AG20443 (cell line): ENCODE data around the gene KARS1.

ENCODE experiments used
- DNase-seq: peaks from one replicate; pipeline ENCODE4 v3.0.0; 2012; ENCODE audit warnings: low spot score, mixed read lengths

The KARS1 gene

GRCh38 chr16:75647492-75648264 lies at the start of gene KARS1, which contains the start of gene TERF2IP:
TSS of gene KARS1 (minus strand) at chr16:75647665. CDS start at chr16:75647639, 26 bp downstream.
TSS of gene TERF2IP (plus strand) at chr16:75647773. CDS start at chr16:75647883, 110 bp downstream.
- peak; percentile 98 for DNase-seq

- no peak for DNase-seq
Measured at GRCh38 chr16:75695708-75696107, 48.2 kb upstream of the KARS1 start.

GRCh38 chr16:75687361-75687760 lies 39.9 kb upstream of the KARS1 start:
- DNase-seq: no peak

- no peak for DNase-seq
Measured at GRCh38 chr16:75682308-75682707, 34.8 kb upstream of the KARS1 start.

- no peak for DNase-seq
Measured at GRCh38 chr16:75679366-75679765, 31.9 kb upstream of the KARS1 start.

GRCh38 chr16:75676909-75677308 lies 29.4 kb upstream of the KARS1 start, which contains the start of gene CPHXL2:
TSS of gene CPHXL2 (minus strand) at chr16:75677009. CDS start at chr16:75676999, 10 bp downstream.
- DNase-seq: no peak

- no peak for DNase-seq
Measured at GRCh38 chr16:75667503-75667902, 20.0 kb upstream of the KARS1 start.

GRCh38 chr16:75660726-75661302 lies 13.3 kb upstream of the KARS1 start:
- no peak for DNase-seq

- no peak for DNase-seq
Measured at GRCh38 chr16:75660321-75660720, 12.9 kb upstream of the KARS1 start.

- no peak for DNase-seq
Measured at GRCh38 chr16:75658175-75658574, 10.7 kb upstream of the KARS1 start.

- peak; percentile 69 for DNase-seq
Measured at GRCh38 chr16:75653922-75654321, 6.5 kb upstream of the KARS1 start.

GRCh38 chr16:75648265-75649076 lies 1.0 kb upstream of the KARS1 start:
- peak; percentile 84 for DNase-seq

- DNase-seq: no peak
Measured at GRCh38 chr16:75647112-75647491, 363 bp downstream of the KARS1 start.

GRCh38 chr16:75644240-75645012 lies 3.0 kb downstream of the KARS1 start:
- no peak for DNase-seq

GRCh38 chr16:75640598-75640997 lies 6.9 kb downstream of the KARS1 start:
- DNase-seq: no peak

- no peak for DNase-seq
Measured at GRCh38 chr16:75635036-75635435, 12.4 kb downstream of the KARS1 start.

- no peak for DNase-seq
Measured at GRCh38 chr16:75632857-75633256, 14.6 kb downstream of the KARS1 start.

GRCh38 chr16:75630052-75630451 lies 17.4 kb downstream of the KARS1 start:
- no peak for DNase-seq

- no peak for DNase-seq
Measured at GRCh38 chr16:75629132-75629531, 18.3 kb downstream of the KARS1 start.

- DNase-seq: no peak
Measured at GRCh38 chr16:75628351-75628750, 19.1 kb downstream of the KARS1 start.

GRCh38 chr16:75627851-75628250 lies 19.6 kb downstream of the KARS1 start:
- no peak for DNase-seq

- no peak for DNase-seq
Measured at GRCh38 chr16:75626806-75627205, 20.7 kb downstream of the KARS1 start.
